ENCODE results near the gene OTUB2. TPM values are rescaled to one million over a fixed set of nuclear protein-coding genes. Genes with fewer than 3 reads are reported as not detected.

OTUB2 gene
- total RNA-seq, 6 donors from 2014 or later = 0.22 to 1.8 (median 1.1) TPM

DNA sequence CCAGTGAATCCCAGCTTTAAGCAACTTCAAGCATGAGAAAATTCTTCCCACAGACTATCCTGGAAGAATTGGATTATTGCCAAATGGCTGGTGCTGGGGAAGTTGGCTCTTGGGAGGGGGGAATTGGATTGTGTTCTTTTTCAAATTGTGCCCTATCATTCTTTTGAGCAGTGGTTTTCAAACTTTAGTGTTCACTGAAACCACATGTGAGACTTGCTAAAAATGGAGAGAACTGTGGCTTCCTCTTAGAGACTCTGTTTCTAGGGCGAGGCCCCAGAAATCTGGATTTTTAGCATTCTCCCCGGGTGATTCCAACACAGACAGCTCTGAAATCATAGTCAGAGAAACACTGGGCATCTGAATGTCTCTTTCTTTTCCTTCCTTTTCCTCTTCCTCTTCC, 14.3 kb upstream of the OTUB2 start:
- TF ChIP-seq EP300 (IDR thresholded peaks at IDR 0.05) (no peak), POLR2AphosphoS5 (IDR thresholded peaks at IDR 0.05) (no peak), POLR2A (IDR thresholded peaks at IDR 0.05) (no peak)
- TF ChIP-seq, protein P1, sequence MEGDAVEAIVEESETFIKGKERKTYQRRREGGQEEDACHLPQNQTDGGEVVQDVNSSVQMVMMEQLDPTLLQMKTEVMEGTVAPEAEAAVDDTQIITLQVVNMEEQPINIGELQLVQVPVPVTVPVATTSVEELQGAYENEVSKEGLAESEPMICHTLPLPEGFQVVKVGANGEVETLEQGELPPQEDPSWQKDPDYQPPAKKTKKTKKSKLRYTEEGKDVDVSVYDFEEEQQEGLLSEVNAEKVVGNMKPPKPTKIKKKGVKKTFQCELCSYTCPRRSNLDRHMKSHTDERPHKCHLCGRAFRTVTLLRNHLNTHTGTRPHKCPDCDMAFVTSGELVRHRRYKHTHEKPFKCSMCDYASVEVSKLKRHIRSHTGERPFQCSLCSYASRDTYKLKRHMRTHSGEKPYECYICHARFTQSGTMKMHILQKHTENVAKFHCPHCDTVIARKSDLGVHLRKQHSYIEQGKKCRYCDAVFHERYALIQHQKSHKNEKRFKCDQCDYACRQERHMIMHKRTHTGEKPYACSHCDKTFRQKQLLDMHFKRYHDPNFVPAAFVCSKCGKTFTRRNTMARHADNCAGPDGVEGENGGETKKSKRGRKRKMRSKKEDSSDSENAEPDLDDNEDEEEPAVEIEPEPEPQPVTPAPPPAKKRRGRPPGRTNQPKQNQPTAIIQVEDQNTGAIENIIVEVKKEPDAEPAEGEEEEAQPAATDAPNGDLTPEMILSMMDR (IDR thresholded peaks at IDR 0.05) = no peak
- no peak overlapping the region for H3K27ac ChIP-seq
- no peaks in the 10 kb centered on the region for H3K27me3 ChIP-seq
- H3K4me1 ChIP-seq = no peaks in the 10 kb centered on the region
- ATAC-seq (ENCODE audit: low FRiP score in 2 of 2) (no peak), DNase-seq (no peak)
- no peaks in the 10 kb centered on the region for H3K9me3 ChIP-seq
- H3K4me3 ChIP-seq = no peak overlapping the region
- H3K36me3 ChIP-seq = no peaks in the 10 kb centered on the region
- 27 to 50% methylated on average over 2 of the region's 2 CpGs for WGBS, 2 donors

DNA sequence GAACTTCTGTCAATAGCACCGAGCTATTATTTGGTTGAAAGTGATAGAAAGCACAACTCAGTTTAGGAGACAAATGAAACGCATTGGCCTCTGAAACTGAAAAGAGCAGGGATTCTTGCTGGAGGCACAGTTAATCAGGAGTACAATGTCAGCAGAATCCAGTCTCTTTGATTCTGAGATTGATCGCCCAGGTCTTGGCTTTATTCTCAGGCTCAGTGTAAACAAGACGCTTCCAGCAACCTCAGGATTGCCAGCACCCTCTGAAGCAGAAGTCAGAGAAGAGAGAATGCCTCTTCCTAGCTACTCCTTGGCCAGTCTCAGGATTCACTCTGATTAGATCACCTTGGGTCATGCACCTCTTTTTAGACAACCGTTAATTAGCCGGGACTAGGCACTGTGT, 11.8 kb upstream of the OTUB2 start:
- H3K27ac ChIP-seq = no peak overlapping the region
- no peaks in the 10 kb centered on the region for H3K4me1 ChIP-seq
- WGBS, 2 donors = 77 to 78% methylated on average over 6 of the region's 6 CpGs
- H3K27me3 ChIP-seq = no peaks in the 10 kb centered on the region
- no peaks in the 10 kb centered on the region for H3K9me3 ChIP-seq
- ATAC-seq (ENCODE audit: low FRiP score in 2 of 2) (no peak), DNase-seq (no peak)
- no peak for TF ChIP-seq POLR2AphosphoS5 (IDR thresholded peaks at IDR 0.05)
- TF ChIP-seq, protein P1 (IDR thresholded peaks at IDR 0.05) = no peak
- TF ChIP-seq POLR2A (IDR thresholded peaks at IDR 0.05) = no peak
- no peak for TF ChIP-seq EP300 (IDR thresholded peaks at IDR 0.05)
- H3K36me3 ChIP-seq = no peaks in the 10 kb centered on the region
- no peak overlapping the region for H3K4me3 ChIP-seq

DNA sequence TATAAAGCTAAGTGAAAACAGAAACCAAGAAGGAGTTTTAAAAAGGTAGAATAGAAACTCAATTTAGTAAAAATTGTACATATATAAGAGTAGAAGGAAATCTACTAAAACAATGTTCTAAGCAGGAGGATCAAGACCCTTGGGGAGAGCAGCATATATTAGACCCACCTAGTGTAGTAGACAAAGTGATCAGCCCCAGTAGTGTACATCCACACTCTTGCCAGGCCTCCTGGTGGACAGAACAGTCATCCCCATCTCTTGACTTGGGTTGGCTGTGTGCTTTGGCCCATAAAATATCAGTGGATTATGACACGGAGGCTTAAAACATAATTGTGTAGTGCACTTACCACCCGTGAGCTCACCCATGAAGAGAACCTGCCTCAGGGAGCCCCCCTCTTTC, 10.9 kb upstream of the OTUB2 start:
- Histone ChIP-seq H3K9me3 (no peaks in the 10 kb centered on the region), H3K36me3 (no peaks in the 10 kb centered on the region), H3K4me3 (no peak overlapping the region), H3K27me3 (no peaks in the 10 kb centered on the region), H3K27ac (no peak overlapping the region), H3K4me1 (no peaks in the 10 kb centered on the region)
- TF ChIP-seq EP300 (IDR thresholded peaks at IDR 0.05) (no peak), POLR2AphosphoS5 (IDR thresholded peaks at IDR 0.05) (no peak), POLR2A (IDR thresholded peaks at IDR 0.05) (no peak)
- TF ChIP-seq, protein P1 (IDR thresholded peaks at IDR 0.05) = no peak
- 86% methylated on average over 2 of the region's 2 CpGs for WGBS, 2 donors
- DNase-seq (no peak), ATAC-seq (ENCODE audit: low FRiP score in 2 of 2) (no peak)

DNA sequence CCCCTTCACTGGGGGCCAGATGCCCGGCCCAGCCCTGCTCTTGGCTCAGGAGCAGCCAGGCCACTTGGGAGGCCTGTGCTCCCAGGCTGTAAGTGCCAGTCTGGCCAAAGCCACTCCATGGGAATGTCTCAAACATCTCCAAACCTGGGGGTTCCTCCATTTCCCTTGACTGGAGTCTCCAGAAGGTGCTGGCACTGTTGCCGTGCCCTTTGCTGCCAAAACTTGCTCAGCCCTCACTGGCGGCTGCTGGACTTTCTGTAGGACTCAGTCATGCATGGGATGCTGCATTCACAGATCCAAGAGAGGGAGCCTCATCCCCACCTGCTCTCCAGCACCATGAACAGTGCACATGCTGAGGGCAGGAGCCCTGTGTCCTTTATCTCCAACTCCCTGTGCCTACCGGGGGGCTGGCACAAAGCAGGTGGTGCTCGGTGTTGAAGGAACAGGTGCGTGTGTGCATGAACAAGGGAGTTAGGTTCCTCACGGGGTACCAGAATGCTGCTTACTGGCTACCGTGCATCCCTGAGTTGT, 9.6 kb upstream of the OTUB2 start:
- H3K4me1 ChIP-seq = no peaks in the 10 kb centered on the region
- H3K9me3 ChIP-seq = no peaks in the 10 kb centered on the region
- ATAC-seq (ENCODE audit: low FRiP score in 2 of 2) = no peak
- no peak for DNase-seq
- TF ChIP-seq POLR2AphosphoS5 (IDR thresholded peaks at IDR 0.05) = no peak
- TF ChIP-seq POLR2A (IDR thresholded peaks at IDR 0.05) = no peak
- TF ChIP-seq, protein P1 (IDR thresholded peaks at IDR 0.05) = no peak
- TF ChIP-seq EP300 (IDR thresholded peaks at IDR 0.05) = no peak
- 82 to 86% methylated on average over 8 of the region's 8 CpGs for WGBS, 2 donors
- H3K4me3 ChIP-seq = no peak overlapping the region
- no peaks in the 10 kb centered on the region for H3K27me3 ChIP-seq
- H3K27ac ChIP-seq = no peak overlapping the region
- H3K36me3 ChIP-seq = no peaks in the 10 kb centered on the region

DNA sequence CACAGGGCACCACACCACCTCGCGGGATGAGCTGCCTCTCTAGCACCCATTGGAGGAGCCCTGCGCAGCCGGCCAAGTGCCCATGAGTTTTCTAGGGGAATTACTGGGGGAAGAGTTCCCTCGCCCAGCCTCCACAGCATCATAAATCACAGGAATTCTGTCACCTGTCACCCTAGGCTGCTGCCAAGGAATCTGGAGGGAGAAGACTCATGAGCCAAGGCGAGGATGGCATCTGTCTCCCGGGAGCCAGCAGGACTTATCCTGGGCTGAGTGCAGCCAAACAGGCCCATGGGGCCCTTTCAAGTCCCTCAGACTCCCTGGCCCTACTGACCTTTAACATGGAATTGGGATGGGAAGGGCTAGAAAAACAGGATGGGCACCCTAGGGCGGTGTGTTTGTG, 7.8 kb upstream of the OTUB2 start:
- H3K4me1 ChIP-seq = no peaks in the 10 kb centered on the region
- no peak overlapping the region for H3K4me3 ChIP-seq
- H3K27ac ChIP-seq = no peak overlapping the region
- H3K27me3 ChIP-seq = no peaks in the 10 kb centered on the region
- no peak for ATAC-seq (ENCODE audit: low FRiP score in 2 of 2)
- no peak for DNase-seq
- no peaks in the 10 kb centered on the region for H3K9me3 ChIP-seq
- 80 to 85% methylated on average over 7 to 8 of the region's 8 CpGs for WGBS, 2 donors
- no peaks in the 10 kb centered on the region for H3K36me3 ChIP-seq
- TF ChIP-seq, protein P1 (IDR thresholded peaks at IDR 0.05) = no peak
- TF ChIP-seq POLR2AphosphoS5 (IDR thresholded peaks at IDR 0.05) (no peak), POLR2A (IDR thresholded peaks at IDR 0.05) (no peak), EP300 (IDR thresholded peaks at IDR 0.05) (no peak)
